ENCODE data around the gene SRRM5. TPM values are rescaled to one million over a fixed set of nuclear protein-coding genes. Genes with fewer than 3 reads are reported as not detected.
A peak's percentile ranks its signal among the peaks of the same experiment; 100 is the strongest.
"Not testable (repeated sequence)": the region's sequence is repeated elsewhere in the genome, so short reads cannot be mapped to it uniquely, and the experiment has no call there.

Gene SRRM5
- polyA plus RNA-seq, 1 donor from 2014 or later, result not detected

DNA sequence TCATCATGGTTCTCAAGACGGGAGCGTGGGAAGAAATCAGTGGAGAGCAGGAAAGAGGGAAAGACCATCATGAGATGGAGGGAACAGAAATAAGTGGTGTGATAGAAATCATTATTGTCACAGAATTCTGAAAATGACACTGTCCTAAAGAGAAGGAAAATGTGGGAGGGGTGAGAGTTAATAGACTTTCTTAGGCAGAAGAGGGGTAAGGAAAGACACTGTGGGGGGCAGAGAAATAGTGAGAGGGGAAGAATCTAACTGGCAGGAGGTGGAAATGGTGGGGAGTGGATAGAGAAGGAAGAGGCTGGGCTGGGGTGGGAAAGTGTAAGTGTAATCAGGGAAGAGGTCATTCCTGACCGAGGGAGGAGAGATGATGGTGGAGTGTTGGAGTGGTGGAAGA lies 33.1 kb upstream of the SRRM5 start:
- Mint-ChIP-seq H3K9me3 (no peaks in the 10 kb centered on the region), H3K4me1 (peaks cover 10 to 16% (median 11%) of the 10 kb centered on the region in 3 donors), H3K36me3 (peaks cover 2% of the 10 kb centered on the region), H3K27ac (peak overlapping the region in 1 of 3 donors; percentile 50), H3K27me3 (peaks cover 3% of the 10 kb centered on the region), H3K4me3 (peak overlapping the region; percentile 30 to 70 (median 54))

DNA sequence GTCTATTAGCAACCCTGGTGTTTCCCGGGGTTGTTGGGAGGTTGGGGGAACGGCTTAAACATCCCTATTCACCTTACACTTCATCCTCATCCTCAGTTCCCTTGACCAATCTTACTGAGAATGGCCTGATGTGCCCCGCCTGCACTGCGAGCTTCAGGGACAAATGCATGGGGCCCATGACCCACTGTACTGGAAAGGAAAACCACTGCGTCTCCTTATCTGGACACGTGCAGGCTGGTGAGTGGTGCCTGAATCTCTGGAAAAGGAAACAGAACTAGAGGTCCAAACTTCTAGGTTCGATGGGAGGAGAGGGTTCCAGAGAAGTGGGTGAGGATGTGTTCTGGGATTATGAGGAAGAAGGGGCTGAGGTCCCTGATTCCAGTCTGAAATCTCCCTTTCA lies 30.4 kb upstream of the SRRM5 start:
- Mint-ChIP-seq H3K27ac (peak overlapping the region in 1 of 3 donors; percentile 22), H3K4me1 (peaks cover 10 to 20% (median 15%) of the 10 kb centered on the region in 3 donors), H3K27me3 (peaks cover 3% of the 10 kb centered on the region), H3K9me3 (no peaks in the 10 kb centered on the region), H3K4me3 (peak overlapping the region in 1 of 4 donors; percentile 1), H3K36me3 (peaks cover 6% of the 10 kb centered on the region)

DNA sequence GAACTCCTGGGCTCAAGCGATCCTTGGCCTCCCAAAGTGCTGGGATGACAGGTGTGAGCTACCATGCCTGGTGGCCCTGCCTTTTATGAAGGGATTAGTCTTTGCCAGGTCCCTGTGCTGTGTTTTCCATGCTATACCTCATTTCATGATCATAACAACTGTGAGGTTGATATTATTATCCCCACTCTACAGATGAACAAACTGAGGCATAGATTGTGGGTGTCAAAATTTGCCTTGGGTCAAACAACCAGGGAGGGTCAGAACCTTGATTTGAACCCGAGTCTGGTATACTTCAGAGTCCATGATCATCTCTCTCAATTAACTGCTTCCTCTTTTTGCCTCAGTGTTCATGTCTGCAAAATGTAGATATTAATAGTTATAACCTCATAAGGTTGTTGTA lies 29.4 kb upstream of the SRRM5 start:
- peak overlapping the region in 1 of 3 donors; percentile 28 for H3K27ac Mint-ChIP-seq

DNA sequence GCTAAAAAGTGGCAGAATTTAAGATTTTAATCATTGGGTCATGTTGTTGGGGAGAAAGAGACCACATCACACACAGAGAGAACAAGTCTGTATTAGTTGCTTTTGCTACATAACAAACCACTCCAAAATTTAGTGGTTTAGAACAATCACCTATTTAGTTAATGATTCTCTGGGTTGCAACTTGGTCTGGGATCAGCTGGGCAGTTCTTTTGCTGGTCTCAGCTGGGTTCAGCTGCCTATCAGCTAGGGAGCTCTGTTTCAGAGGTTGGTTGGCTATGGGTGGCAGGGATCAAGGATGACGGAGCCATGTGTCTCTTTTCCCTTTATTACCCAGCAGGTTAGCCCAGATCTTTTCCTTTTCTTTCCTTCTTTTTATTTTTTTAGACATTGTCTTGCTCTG lies 27.4 kb upstream of the SRRM5 start:
- Mint-ChIP-seq H3K27me3 (no peaks in the 10 kb centered on the region), H3K36me3 (peaks cover 4% of the 10 kb centered on the region), H3K4me1 (peaks cover 10 to 21% (median 12%) of the 10 kb centered on the region in 3 donors), H3K4me3 (peak overlapping the region in 1 of 4 donors; percentile 41), H3K27ac (peak overlapping the region in 2 of 3 donors; percentile 5 to 77), H3K9me3 (no peaks in the 10 kb centered on the region)

More for the DNA sequence above, 29.4 kb upstream of the SRRM5 start:
- Mint-ChIP-seq H3K9me3 (no peaks in the 10 kb centered on the region), H3K4me3 (peak overlapping the region in 1 of 4 donors; percentile 78), H3K4me1 (peaks cover 10 to 20% (median 13%) of the 10 kb centered on the region in 3 donors), H3K36me3 (peaks cover 4% of the 10 kb centered on the region), H3K27me3 (peaks cover 3% of the 10 kb centered on the region)

DNA sequence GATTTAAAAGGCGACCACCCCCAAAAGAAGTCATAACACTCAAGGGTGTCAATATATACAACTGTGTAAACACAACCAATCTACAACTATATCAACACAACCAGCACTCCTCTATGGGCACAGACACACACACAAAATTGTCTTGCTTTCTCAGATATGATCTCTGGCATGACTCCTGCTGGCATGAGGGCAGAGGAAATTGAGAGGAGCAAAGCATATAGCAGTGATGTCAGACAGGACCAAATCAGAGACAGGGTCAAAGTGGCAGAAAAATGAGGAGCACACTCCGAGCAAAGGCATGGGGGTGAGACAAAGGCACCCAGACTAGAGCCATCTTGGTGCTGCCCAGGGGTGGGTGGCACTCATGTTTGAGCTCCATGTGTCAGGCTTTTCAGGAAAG lies 25.5 kb upstream of the SRRM5 start:
- no peak overlapping the region for H3K27ac Mint-ChIP-seq

DNA sequence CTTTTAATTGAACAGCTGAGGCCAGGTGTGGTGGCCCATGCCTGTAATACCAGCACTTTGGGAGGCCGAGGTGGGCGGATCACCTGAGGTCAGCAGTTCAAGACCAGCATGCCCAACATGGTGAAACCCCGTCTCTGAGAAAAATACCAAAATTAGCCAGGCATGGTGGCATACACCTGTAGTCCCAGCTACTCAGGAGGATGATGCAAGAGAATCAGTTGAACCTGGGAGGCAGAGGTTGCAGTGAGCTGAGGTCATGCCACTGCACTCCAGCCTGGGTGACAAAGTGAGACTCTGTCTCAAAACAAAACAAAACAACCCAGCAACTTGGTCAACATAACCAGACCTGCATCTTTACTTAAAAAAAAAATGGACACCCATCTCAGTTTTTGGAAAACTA lies 24.9 kb upstream of the SRRM5 start:
- peaks cover 14 to 25% (median 21%) of the 10 kb centered on the region in 3 donors for H3K4me1 Mint-ChIP-seq
- not testable (repeated sequence) for H3K27me3 Mint-ChIP-seq, H3K27ac Mint-ChIP-seq

More for the DNA sequence above, 25.5 kb upstream of the SRRM5 start:
- Mint-ChIP-seq H3K36me3 (peaks cover 4% of the 10 kb centered on the region), H3K27me3 (no peaks in the 10 kb centered on the region), H3K4me1 (peaks cover 14 to 25% (median 21%) of the 10 kb centered on the region in 3 donors), H3K9me3 (no peaks in the 10 kb centered on the region), H3K4me3 (no peak overlapping the region)

DNA sequence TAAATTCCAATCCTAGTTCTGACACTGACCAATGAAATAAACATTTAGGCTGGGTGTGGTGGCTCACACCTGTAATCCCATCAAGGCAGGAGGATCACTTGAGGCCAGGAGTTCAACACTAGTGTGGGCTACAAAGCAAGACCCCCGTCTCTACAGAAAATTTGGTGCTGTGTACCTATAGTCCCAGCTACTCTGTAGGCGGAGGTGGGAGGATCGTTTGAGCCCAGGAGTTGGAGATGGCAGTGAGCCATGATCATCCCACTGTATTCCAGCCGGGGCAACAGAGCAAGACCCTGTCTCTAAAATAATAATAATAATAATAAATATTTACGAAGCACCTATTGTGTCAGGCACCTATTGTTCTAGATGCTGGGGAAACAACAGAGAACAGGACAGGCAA lies 22.6 kb upstream of the SRRM5 start:
- no peaks in the 10 kb centered on the region for H3K9me3 Mint-ChIP-seq
- H3K27me3 Mint-ChIP-seq, result no peaks in the 10 kb centered on the region
- H3K36me3 Mint-ChIP-seq, result peaks cover 8% of the 10 kb centered on the region
- peaks cover 12 to 23% (median 17%) of the 10 kb centered on the region in 3 donors for H3K4me1 Mint-ChIP-seq
- peak overlapping the region in 1 of 3 donors; percentile 23 for H3K27ac Mint-ChIP-seq
- H3K4me3 Mint-ChIP-seq, result peak overlapping the region in 1 of 4 donors; percentile 45

More for the DNA sequence above, 24.9 kb upstream of the SRRM5 start:
- H3K36me3 Mint-ChIP-seq, H3K4me3 Mint-ChIP-seq, H3K9me3 Mint-ChIP-seq: not testable (repeated sequence)

DNA sequence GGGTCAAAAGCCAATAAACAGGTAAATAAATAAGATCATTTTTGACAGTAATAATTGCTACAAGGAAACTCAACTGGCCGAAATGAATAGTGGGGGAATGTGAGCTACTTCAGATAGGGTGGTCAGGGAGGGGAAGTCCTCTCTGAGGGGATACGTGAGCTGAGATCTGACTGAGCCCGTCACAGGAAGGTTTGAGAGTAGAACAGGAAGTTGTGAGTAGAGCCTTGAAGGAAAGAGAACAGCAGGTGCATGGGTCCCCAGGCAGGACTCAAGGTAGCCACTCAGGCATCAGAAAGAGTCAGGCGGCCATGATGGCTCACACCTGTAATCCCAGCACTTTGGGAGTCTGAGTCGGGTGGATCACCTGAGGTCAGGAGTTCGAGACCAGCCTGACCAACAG lies 22.2 kb upstream of the SRRM5 start:
- Mint-ChIP-seq H3K4me3 (peak overlapping the region in 1 of 4 donors; percentile 45), H3K27ac (peak overlapping the region in 2 of 3 donors; percentile 15 to 23), H3K27me3 (no peaks in the 10 kb centered on the region), H3K9me3 (no peaks in the 10 kb centered on the region), H3K36me3 (peaks cover 8% of the 10 kb centered on the region), H3K4me1 (peaks cover 11 to 21% (median 15%) of the 10 kb centered on the region in 3 donors)

DNA sequence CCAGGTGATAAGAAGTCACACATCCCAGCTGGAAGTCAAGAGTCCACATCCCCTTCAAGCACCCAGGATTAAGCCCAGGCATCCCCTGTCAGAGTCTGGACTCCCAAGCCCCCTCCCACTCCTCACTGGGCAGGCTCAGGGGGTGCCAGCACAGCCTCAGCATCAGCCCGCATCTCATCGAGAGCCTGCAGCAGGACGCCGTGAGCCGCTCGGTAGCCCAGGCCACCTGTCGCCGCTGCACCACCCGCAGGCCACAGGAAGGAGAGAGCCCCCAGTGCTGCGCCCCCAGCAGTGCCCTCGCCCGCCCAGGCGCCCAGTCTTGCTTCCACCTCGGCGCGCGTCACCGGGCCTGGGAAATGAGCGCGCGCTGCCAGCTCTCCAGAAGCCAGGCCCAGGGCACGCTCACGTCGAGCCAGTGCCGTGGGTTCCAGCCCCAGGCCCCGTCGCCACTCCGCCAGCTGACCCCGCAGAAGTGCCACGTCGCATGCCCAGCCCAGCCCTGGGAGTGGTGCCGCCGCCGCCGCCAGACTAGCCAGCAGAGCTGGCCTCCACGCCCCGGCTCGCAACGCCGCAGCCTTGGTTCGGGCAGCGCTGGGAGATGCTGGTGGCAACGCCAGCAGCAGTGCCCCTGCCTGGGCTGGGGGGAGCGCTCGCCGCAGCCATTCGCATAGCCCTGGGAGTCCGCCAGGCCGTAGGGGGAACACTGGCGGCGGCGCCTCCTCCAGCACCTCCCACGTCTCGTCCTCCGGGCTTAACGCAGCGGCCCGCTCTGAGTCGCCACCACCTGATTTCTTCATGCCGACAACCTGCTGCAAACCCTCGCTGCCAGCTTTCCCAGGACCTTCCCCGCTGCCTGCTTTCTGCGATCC lies 19.8 kb upstream of the SRRM5 start:
- H3K4me1 Mint-ChIP-seq, result peaks cover 12 to 26% (median 17%) of the 10 kb centered on the region in 3 donors
- peaks cover 4% of the 10 kb centered on the region for H3K36me3 Mint-ChIP-seq
- H3K9me3 Mint-ChIP-seq, result no peaks in the 10 kb centered on the region
- H3K27me3 Mint-ChIP-seq, result no peaks in the 10 kb centered on the region
- H3K27ac Mint-ChIP-seq, result no peak overlapping the region
- H3K4me3 Mint-ChIP-seq, result no peak overlapping the region

DNA sequence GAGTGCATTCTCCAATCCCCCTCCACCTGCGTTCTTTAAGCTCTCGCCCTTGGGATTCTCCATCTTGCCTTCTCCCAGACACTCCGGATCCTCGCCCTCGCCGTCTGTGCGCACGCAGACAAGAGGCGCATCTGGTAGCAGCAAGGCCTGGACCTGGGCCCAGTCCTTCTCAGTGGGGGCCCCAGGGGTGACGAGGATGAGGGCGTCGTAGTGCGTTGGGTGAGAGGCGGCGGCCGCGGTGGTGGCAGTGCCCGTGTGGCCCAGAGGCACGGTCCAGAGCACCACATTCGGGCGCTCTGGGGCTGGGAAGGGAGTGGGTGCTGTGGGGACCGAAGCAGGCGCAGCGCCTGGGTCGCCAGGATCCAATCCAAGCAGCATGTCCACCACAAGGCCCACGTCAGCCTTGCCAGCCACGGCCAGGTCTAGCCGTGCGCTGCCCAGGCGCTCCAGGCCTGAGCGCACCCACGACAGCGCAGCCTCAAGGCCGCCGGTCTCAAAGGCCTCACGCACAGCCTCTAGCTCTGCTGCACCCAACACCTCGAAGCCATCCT lies 19.0 kb upstream of the SRRM5 start:
- Mint-ChIP-seq H3K27me3 (no peaks in the 10 kb centered on the region), H3K27ac (peak overlapping the region in 2 of 3 donors; percentile 63 to 99), H3K36me3 (peaks cover 4% of the 10 kb centered on the region), H3K4me3 (peak overlapping the region in 2 of 4 donors; percentile 27 to 97), H3K9me3 (no peaks in the 10 kb centered on the region), H3K4me1 (peaks cover 17 to 33% (median 19%) of the 10 kb centered on the region in 3 donors)

DNA sequence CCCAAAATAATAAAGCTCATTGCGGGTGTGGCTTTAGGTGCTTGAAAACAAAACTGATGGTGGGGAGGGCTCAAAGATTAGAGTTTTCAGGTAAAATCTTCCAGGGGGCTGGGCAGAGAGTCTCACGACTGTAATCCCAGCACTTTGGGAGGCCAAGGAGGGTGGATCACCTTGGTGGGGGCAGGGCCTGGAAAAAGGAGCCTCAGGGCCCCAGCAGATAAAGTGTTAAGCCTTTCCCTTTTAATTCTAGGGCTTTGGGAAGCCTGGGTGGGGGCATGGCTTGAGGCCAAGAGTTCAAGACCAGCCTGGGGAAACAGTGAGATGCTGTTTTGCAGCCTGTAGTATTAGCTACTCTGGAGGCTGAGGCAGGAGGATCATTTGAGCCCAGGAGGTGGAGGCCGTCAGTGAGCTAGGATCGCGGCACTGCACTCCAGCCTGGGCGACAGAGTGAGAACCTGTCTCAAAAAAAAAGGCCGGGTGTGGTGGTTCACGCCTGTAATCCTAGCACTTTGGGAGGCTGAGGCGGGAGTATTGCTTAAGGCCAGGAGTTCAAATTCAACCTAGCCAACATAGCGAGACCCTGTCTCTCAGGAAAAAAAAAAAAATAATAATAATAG lies 17.7 kb upstream of the SRRM5 start:
- H3K27me3 Mint-ChIP-seq, result no peaks in the 10 kb centered on the region
- H3K4me3 Mint-ChIP-seq, result peak overlapping the region; percentile 34 to 97 (median 82)
- peak overlapping the region in 2 of 3 donors; percentile 39 to 99 for H3K27ac Mint-ChIP-seq
- no peaks in the 10 kb centered on the region for H3K9me3 Mint-ChIP-seq
- H3K4me1 Mint-ChIP-seq, result peaks cover 17 to 35% (median 23%) of the 10 kb centered on the region in 3 donors
- peaks cover 4% of the 10 kb centered on the region for H3K36me3 Mint-ChIP-seq

DNA sequence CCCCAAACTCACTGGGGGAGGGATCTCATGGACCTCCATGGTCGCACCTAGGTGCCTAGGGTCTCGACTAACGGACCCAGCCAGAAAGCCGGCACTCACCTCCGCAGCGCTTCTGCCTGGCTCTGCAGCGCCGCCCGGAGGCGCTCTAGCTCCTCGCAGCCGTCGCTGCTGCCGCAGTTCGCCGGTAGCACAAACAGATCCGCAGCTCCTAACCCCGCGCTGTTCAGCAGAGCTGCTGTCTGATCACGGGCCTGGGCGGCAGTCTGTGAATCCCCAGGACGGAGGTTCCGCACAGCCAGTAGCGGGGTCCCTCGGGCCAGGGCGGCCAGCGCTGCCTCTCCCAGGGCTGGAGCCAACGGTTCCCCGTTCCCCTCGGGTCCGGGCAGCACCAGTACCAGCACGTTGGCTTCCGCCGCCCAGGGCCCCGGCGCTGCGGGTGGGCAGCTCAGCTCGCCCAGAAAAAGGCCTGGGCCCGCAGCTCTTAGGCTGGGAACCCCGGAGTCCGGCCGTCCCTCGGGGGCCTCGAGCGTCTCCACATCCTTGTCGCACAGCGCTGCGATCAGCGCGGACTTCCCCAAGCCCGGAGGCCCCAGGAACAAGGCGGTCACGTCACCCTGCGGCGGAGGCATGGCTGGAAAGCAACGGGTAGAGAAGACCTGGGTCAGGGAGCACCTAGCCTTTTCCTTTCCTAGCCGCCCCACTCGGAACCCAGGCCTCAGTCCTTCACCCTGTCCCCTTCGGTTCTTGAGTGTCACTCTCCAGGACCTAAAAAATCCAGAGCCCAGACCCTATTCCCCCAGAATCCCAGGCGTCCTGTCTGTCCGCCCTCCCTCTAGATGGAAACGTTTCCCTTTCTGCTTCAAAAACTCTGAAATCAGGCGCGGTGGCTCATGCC lies 16.9 kb upstream of the SRRM5 start:
- no peaks in the 10 kb centered on the region for H3K27me3 Mint-ChIP-seq
- peaks cover 12 to 32% (median 20%) of the 10 kb centered on the region in 3 donors for H3K4me1 Mint-ChIP-seq
- peak overlapping the region; percentile 87 to 99 (median 98) for H3K4me3 Mint-ChIP-seq
- peak overlapping the region; percentile 99 to 100 (median 100) for H3K27ac Mint-ChIP-seq
- no peaks in the 10 kb centered on the region for H3K9me3 Mint-ChIP-seq
- H3K36me3 Mint-ChIP-seq, result peaks cover 4% of the 10 kb centered on the region

DNA sequence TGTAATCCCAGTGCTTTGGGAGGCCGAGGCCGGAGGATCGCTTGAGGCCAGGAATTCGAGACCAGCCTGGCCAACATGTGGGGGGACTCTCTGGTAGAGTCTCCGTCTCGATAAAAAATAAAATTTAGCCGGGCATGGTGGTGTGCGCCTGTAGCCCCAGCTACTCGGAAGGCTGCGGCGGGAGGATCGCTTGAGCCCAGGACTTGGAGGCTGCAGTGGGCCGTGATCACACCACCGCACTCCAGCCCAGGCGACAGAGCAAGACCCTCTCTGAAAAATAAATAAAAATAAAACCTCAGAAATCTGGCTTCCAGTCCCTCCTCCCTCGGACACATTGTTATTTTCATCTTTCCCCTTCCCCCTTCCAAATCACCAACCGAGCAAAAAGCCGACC lies 16.3 kb upstream of the SRRM5 start:
- Mint-ChIP-seq H3K4me3 (peak overlapping the region; percentile 87 to 99 (median 98)), H3K9me3 (no peaks in the 10 kb centered on the region), H3K4me1 (peaks cover 12 to 29% (median 20%) of the 10 kb centered on the region in 3 donors), H3K27ac (peak overlapping the region; percentile 99 to 100 (median 100)), H3K27me3 (no peaks in the 10 kb centered on the region), H3K36me3 (peaks cover 4% of the 10 kb centered on the region)
